PC-3 (cell line): Measurements from ENCODE around the gene FRG2. TPM values are rescaled to one million over a fixed set of nuclear protein-coding genes. Genes with fewer than 3 reads are reported as not detected.
A peak's percentile ranks its signal among the peaks of the same experiment; 100 is the strongest.
"Not testable (repeated sequence)": the region's sequence is repeated elsewhere in the genome, so short reads cannot be mapped to it uniquely, and the experiment has no call there.

Source experiments
- ATAC-seq: fragments of 200-7000 bp; cut with Tn5 transposase; 2 replicates; pipeline ENCODE4 v1.9.1; 2020; ENCODE audit warnings: mild to moderate bottlenecking, moderate library complexity
- BruUV-seq: library from RNA; stranded (reverse); fragments of 400-500 nt; replicated peaks from 2 replicates; lab custom pipeline; 2021; lab: Mats Ljungman, UMichigan
- CTCF ChIA-PET: fragments of 300-600 bp; sonication (Branson Sonifier 250); formaldehyde crosslinking; loops from one replicate; lab custom pipeline; 2022; ENCODE audit warnings: antibody characterized with exemption; lab: Charles Lee
- POLR2A ChIA-PET: fragments of 300-600 bp; sonication (Branson Sonifier 250); formaldehyde crosslinking; loops from one replicate; lab custom pipeline; 2022; ENCODE audit warnings: antibody characterized with exemption; ENCODE audit not compliant: unreplicated experiment; lab: Charles Lee
- DNase-seq: peaks from one replicate; pipeline ENCODE4 v3.0.0-alpha.2; 2015
- H2AFZ ChIP-seq: fragments of 300-600 bp; sonication (generic); 2 replicates; pipeline ENCODE4 v1.6.0; 2016; ENCODE audit warnings: antibody characterized with exemption, low read length
- H3F3A ChIP-seq: fragments of 300-600 bp; sonication (generic); one replicate; pipeline ENCODE4 v1.6.0; 2017; ENCODE audit warnings: antibody characterized with exemption, low read length, control low read depth, mild to moderate bottlenecking; ENCODE audit not compliant: unreplicated experiment
- H3K27ac ChIP-seq: fragments of 300-600 bp; sonication (generic); 2 replicates; pipeline ENCODE4 v1.5.1; 2016; ENCODE audit warnings: mild to moderate bottlenecking, low read length
- H3K27me3 ChIP-seq: fragments of 300-600 bp; sonication (generic); 2 replicates; pipeline ENCODE4 v1.6.1; 2016; ENCODE audit warnings: low read length, mixed read lengths
- H3K36me3 ChIP-seq: fragments of 300-600 bp; sonication (generic); 2 replicates; pipeline ENCODE4 v1.6.1; 2016; ENCODE audit warnings: low read depth, mixed run types, low read length, mixed read lengths
- H3K4me1 ChIP-seq: fragments of 300-600 bp; sonication (generic); 2 replicates; pipeline ENCODE4 v1.5.1; 2016; ENCODE audit warnings: low read length; ENCODE audit not compliant: insufficient read depth
- H3K4me2 ChIP-seq: fragments of 300-600 bp; sonication (generic); 2 replicates; pipeline ENCODE4 v1.6.0; 2016; ENCODE audit warnings: low read length
- H3K4me3 ChIP-seq: fragments of 300-600 bp; sonication (generic); 2 replicates; pipeline ENCODE4 v1.5.1; 2016; ENCODE audit warnings: mild to moderate bottlenecking, low read length, mixed read lengths
- H3K79me2 ChIP-seq: fragments of 300-600 bp; sonication (generic); 2 replicates; pipeline ENCODE4 v1.6.1; 2017; ENCODE audit warnings: low read length, mixed read lengths
- H3K9ac ChIP-seq: fragments of 300-600 bp; sonication (generic); 2 replicates; pipeline ENCODE4 v1.6.0; 2016; ENCODE audit warnings: mild to moderate bottlenecking, low read length
- H3K9me2 ChIP-seq: fragments of 300-600 bp; sonication (generic); replicated peaks from 2 replicates; pipeline ENCODE4 v1.6.1; 2016; ENCODE audit warnings: mixed run types, low read length, mixed read lengths
- H3K9me3 ChIP-seq: fragments of 300-600 bp; sonication (generic); 2 replicates; pipeline ENCODE4 v1.6.1; 2016; ENCODE audit warnings: low read length, mixed read lengths
- H4K20me1 ChIP-seq: fragments of 300-600 bp; sonication (generic); 2 replicates; pipeline ENCODE4 v1.6.1; 2016; ENCODE audit warnings: low read length, mixed read lengths
- CTCF ChIP-seq: fragments of 300-600 bp; sonication (generic); conservative IDR thresholded peaks from 2 replicates; pipeline ENCODE4 v1.5.1; 2017; ENCODE audit warnings: antibody characterized with exemption, low read depth, mild to moderate bottlenecking, low read length
- EZH2 ChIP-seq: fragments of 300-600 bp; sonication (generic); IDR thresholded peaks from one replicate; pipeline ENCODE4 v1.6.1; 2017; ENCODE audit warnings: antibody characterized with exemption, mild to moderate bottlenecking, low read length; ENCODE audit not compliant: unreplicated experiment
- EZH2phosphoT487 ChIP-seq: fragments of 300-600 bp; sonication (generic); IDR thresholded peaks from 2 replicates; pipeline ENCODE4 v1.6.1; 2018; ENCODE audit warnings: mild to moderate bottlenecking, antibody characterized with exemption, low read length, borderline replicate concordance
- intact Hi-C: fragments of 100-400 bp; cut with micrococcal nuclease; formaldehyde crosslinking; loops from 2 replicates; pipeline ENCODE4 v1.9.0; 2023
- total RNA-seq: library from RNA; depleted of rRNA; stranded (reverse); fragments of >200 nt; gene quantifications from 2 replicates; pipeline ENCODE4 v1.2.3, GENCODE V29; 2014

Gene FRG2
- total RNA-seq, 1 experiment from 2014 or later = 0.47 TPM

DNA sequence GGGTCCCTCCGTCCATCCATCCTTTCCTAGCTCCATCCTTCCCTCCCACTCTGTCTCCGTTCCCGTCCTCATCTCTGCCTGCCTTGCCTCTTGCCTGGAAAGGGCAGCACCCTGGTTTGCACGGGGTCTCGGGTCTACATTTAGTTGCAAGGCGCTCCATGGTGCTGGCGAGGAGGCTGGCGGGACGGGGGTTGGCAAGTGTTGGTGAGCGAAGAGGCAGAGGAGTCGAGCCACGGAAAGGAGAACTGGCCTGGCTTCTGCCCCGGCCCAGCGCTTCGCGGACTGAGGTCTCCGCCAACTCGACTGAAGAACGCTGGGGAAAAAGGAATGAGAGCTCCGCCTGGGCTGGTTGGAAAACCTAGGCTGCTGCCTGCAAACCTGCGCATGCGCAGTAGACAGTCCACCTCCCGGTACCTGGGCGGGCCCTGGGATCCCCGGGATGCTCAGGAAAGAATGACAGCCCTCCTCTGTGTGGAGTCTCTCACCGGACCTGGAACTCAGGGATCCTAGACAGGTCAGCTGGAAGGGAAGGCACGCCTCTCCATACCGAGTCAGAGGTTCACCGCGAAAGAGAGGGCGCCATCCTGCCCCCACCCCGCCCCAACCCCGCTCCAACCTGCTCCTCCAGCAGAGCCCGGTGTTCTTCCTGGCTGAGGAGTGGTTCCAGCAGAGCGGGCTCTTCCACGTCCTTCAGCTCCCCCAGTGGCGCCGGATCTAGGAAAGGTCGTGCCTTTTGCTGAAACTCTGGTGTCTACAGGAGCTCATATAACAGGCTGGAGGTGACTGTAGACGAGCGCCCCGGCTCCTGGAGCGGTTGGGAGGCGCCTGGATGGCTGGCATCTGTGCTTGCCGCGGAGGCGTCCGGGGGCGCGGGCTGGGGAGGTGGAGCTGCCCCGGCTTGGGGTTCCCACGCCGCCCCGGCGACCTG is 6.0 kb downstream of the FRG2 start:
- no peaks in the 10 kb centered on the region for H3K4me1 ChIP-seq
- no peaks in the 10 kb centered on the region for H3K9me2 ChIP-seq
- intact Hi-C loops = loop anchor here (5.0 kb wide), 1 partner anchor 49 kb away; no protein-coding TSS in a partner anchor
- ChIA-PET CTCF (no interaction called here), POLR2A (no interaction called here)
- TF ChIP-seq EZH2 = no peak
- TF ChIP-seq EZH2phosphoT487 = no peak
- no peak for TF ChIP-seq CTCF
- H3K9ac ChIP-seq = no peak overlapping the region
- no peaks in the 10 kb centered on the region for H3K79me2 ChIP-seq
- no peaks in the 10 kb centered on the region for H3F3A ChIP-seq
- H3K4me2 ChIP-seq = peak overlapping the region; percentile 53; the same call in 1 of the 2 replicates
- DNase-seq (peak; percentile 60), ATAC-seq (peak; percentile 76)
- peak overlapping the region; percentile 48; the same call in 1 of the 2 replicates for H2AFZ ChIP-seq
- H3K4me3 ChIP-seq = peak overlapping the region; percentile 54
- BruUV-seq = no TSS peak
- H3K9me3 ChIP-seq = no peaks in the 10 kb centered on the region
- no peaks in the 10 kb centered on the region for H3K27me3 ChIP-seq
- no peak overlapping the region for H3K27ac ChIP-seq
- no peaks in the 10 kb centered on the region for H3K36me3 ChIP-seq
- no peaks in the 10 kb centered on the region for H4K20me1 ChIP-seq

DNA sequence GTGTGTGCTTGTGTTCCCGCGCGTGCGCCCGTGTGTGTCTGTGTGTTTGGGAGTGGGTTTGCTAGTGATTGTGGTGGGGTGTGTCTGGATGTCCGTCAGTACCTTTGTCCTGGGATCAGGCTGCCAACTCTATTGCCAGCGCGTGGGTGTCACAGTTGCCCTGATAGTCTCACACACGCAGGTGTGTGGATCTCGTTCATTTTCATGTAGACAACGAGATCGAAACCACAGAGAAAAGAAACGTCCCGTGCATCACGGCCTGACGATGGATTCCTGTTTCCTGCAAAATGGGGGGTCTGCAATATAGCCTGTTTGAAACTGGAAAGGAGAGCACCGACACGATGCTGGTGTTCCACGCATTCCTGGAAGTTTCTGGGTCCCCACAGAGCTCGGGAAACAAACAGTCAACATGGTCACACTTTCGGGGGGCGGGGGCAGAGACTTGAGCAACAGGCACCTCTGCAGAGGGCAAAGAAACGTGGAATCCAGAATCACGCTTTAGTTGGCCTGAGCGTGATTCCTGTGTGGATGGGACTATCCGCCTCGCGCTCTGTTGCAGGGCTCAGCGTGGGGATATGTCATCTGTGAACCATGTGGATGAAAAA is 7.1 kb downstream of the FRG2 start:
- H3K27ac ChIP-seq, ATAC-seq, H2AFZ ChIP-seq, H3K9ac ChIP-seq, DNase-seq, H3K79me2 ChIP-seq, H3K4me2 ChIP-seq, H3K9me2 ChIP-seq, H3K4me3 ChIP-seq, CTCF ChIA-PET, H3K9me3 ChIP-seq, H3K4me1 ChIP-seq, POLR2A ChIA-PET, H3K27me3 ChIP-seq, BruUV-seq, H3K36me3 ChIP-seq, H4K20me1 ChIP-seq, H3F3A ChIP-seq: not testable (repeated sequence)
- intact Hi-C loops = loop anchor here (5.0 kb wide), 1 partner anchor 48 kb away; no protein-coding TSS in a partner anchor

- Histone ChIP-seq H3K4me3 (no peak overlapping the region), H3K4me1 (no peaks in the 10 kb centered on the region), H3K27me3 (no peaks in the 10 kb centered on the region), H2AFZ (no peak overlapping the region), H3K9me2 (no peaks in the 10 kb centered on the region), H3K27ac (no peak overlapping the region), H3K4me2 (no peak overlapping the region), H3K9ac (no peak overlapping the region), H3F3A (no peaks in the 10 kb centered on the region), H3K79me2 (no peaks in the 10 kb centered on the region), H3K36me3 (no peaks in the 10 kb centered on the region), H4K20me1 (no peaks in the 10 kb centered on the region), H3K9me3 (no peaks in the 10 kb centered on the region)
- intact Hi-C loops = no loop called here
- TF ChIP-seq CTCF (no peak), EZH2phosphoT487 (no peak), EZH2 (no peak)
- DNase-seq (no peak), ATAC-seq (no peak)
- ChIA-PET POLR2A (no interaction called here), CTCF (no interaction called here)
- no TSS peak for BruUV-seq
These were observed 7.8 kb downstream of the FRG2 start for GRCh38 chr4:190019023-190019858.
